Body of pancreas (tissue), 4 donors: Measurements from ENCODE around the gene CACNA1G.

Experiments
- CTCF ChIP-seq, 7 experiments: fragments of 450-650 bp in 4 of 7; fragments of 200-600 bp in 3 of 7; sonication (generic) in 3 of 7; IDR thresholded peaks; one replicate each; pipeline ENCODE4 v1.5.1; 2016 to 2019; ENCODE audit warnings: antibody characterized with exemption in 7 of 7
- POLR2A ChIP-seq, 3 donors: fragments of 450-650 bp; IDR thresholded peaks; one replicate each; pipeline ENCODE4 v1.6.1; 2016; ENCODE audit warnings: antibody characterized with exemption in 3 of 3, mild to moderate bottlenecking in 2 of 3

GRCh38 chr17:50551884-50552283 lies 8.6 kb upstream of the CACNA1G start:
- TF ChIP-seq CTCF (IDR thresholded peaks at IDR 0.05) (no peak), POLR2A (IDR thresholded peaks at IDR 0.05) (no peak)
